Karpas-422 (cell line): ENCODE results near the gene TMEM186. TPM values are rescaled to one million over a fixed set of nuclear protein-coding genes. Genes with fewer than 3 reads are reported as not detected.
A peak's percentile ranks its signal among the peaks of the same experiment; 100 is the strongest.
"Not testable (repeated sequence)": the region's sequence is repeated elsewhere in the genome, so short reads cannot be mapped to it uniquely, and the experiment has no call there.

Source experiments
- DNase-seq: peaks from one replicate; pipeline ENCODE4 v3.0.0-alpha.2; 2015
- H2AFZ ChIP-seq: fragments of 200-600 bp; sonication (generic); 2 replicates; pipeline ENCODE4 v1.6.1; 2014; ENCODE audit warnings: antibody characterized with exemption, low read length, mixed read lengths
- H3K27ac ChIP-seq: fragments of 200-600 bp; sonication (generic); 2 replicates; pipeline ENCODE4 v1.5.1; 2014; ENCODE audit warnings: mild to moderate bottlenecking, low read length, moderate library complexity
- H3K27me3 ChIP-seq: fragments of 200-600 bp; sonication (generic); 2 replicates; pipeline ENCODE4 v1.6.1; 2014; ENCODE audit warnings: low read length, mixed read lengths
- H3K36me3 ChIP-seq: fragments of 200-600 bp; sonication (generic); 2 replicates; pipeline ENCODE4 v1.6.1; 2014; ENCODE audit warnings: low read length, mixed read lengths; ENCODE audit not compliant: insufficient read depth
- H3K4me1 ChIP-seq: fragments of 200-600 bp; sonication (generic); 2 replicates; pipeline ENCODE4 v1.6.1; 2014; ENCODE audit warnings: mild to moderate bottlenecking, low read length, mixed read lengths
- H3K4me2 ChIP-seq: fragments of 200-600 bp; sonication (generic); 2 replicates; pipeline ENCODE4 v1.6.1; 2014; ENCODE audit warnings: low read length, low read depth, mild to moderate bottlenecking; ENCODE audit not compliant: poor library complexity, severe bottlenecking
- H3K4me3 ChIP-seq: fragments of 200-600 bp; sonication (generic); 2 replicates; pipeline ENCODE4 v1.5.1; 2014; ENCODE audit warnings: mild to moderate bottlenecking, antibody characterized with exemption, low read length, mixed read lengths
- H3K79me2 ChIP-seq: fragments of 200-600 bp; sonication (generic); 2 replicates; pipeline ENCODE4 v1.6.1; 2014; ENCODE audit warnings: mild to moderate bottlenecking, low read length, mixed read lengths
- H3K9ac ChIP-seq: fragments of 200-600 bp; sonication (generic); 2 replicates; pipeline ENCODE4 v1.6.0; 2014; ENCODE audit warnings: low read length
- H3K9me2 ChIP-seq: fragments of 200-600 bp; sonication (generic), shearing (Covaris generic); replicated peaks from 2 replicates; pipeline ENCODE4 v1.6.0; 2014; ENCODE audit warnings: mild to moderate bottlenecking, low read length, moderate library complexity; ENCODE audit not compliant: insufficient read depth
- H3K9me3 ChIP-seq: fragments of 300-700, 200-600 bp; sonication (generic); 2 replicates; pipeline ENCODE4 v1.6.1; 2014; ENCODE audit warnings: low read length, mixed read lengths
- H4K20me1 ChIP-seq: fragments of 200-600 bp; sonication (generic); 2 replicates; pipeline ENCODE4 v1.6.1; 2014; ENCODE audit warnings: mild to moderate bottlenecking, antibody characterized with exemption, low read length, low read depth; ENCODE audit not compliant: insufficient read depth
- total RNA-seq: library from RNA; depleted of rRNA; stranded (reverse); fragments of >200 nt; shearing (Covaris generic); gene quantifications from 2 replicates; pipeline ENCODE4 v1.2.3, GENCODE V29; 2014; ENCODE audit warnings: low replicate concordance; rRNA removed

The TMEM186 gene
- 4.9 and 8.1 TPM in 2 replicates for total RNA-seq

GRCh38 chr16:8797364-8798173 is at the start of gene TMEM186, which contains the start of gene PMM2:
TSS of gene TMEM186 (minus strand) at chr16:8797639. CDS start at chr16:8797614, 25 bp downstream.
TSS of gene PMM2 (plus strand) at chr16:8797839. CDS start at chr16:8797883, 44 bp downstream.
- Histone ChIP-seq H3K9me2 (no peaks in the 10 kb centered on the region), H3K36me3 (peaks cover 4% of the 10 kb centered on the region; the same call in 1 of the 2 replicates), H3K9ac (peak within 1 kb of the TSS; percentile 91), H3K4me1 (peaks cover 24% of the 10 kb centered on the region), H4K20me1 (peaks cover 9% of the 10 kb centered on the region), H2AFZ (peak within 1 kb of the TSS; percentile 53; the same call in 1 of the 2 replicates), H3K4me3 (peak within 1 kb of the TSS; percentile 74), H3K27me3 (no peaks in the 10 kb centered on the region), H3K79me2 (peaks cover 60% of the 10 kb centered on the region), H3K27ac (peak within 1 kb of the TSS; percentile 41; the same call in 1 of the 2 replicates), H3K4me2 (peak within 1 kb of the TSS; percentile 87), H3K9me3 (no peaks in the 10 kb centered on the region)
- peak; percentile 99 for DNase-seq

- peaks cover 13% of the 10 kb centered on the region for H3K36me3 ChIP-seq
- no peak overlapping the region for H3K4me3 ChIP-seq
- no peak overlapping the region for H3K27ac ChIP-seq
- DNase-seq, result no peak
- H4K20me1 ChIP-seq, result peaks cover 12% of the 10 kb centered on the region; the same call in 1 of the 2 replicates
- peaks cover 14% of the 10 kb centered on the region for H3K79me2 ChIP-seq
- no peak overlapping the region for H3K4me2 ChIP-seq
- H3K9me3 ChIP-seq, result no peaks in the 10 kb centered on the region
- no peak overlapping the region for H3K9ac ChIP-seq
- no peaks in the 10 kb centered on the region for H3K27me3 ChIP-seq
- no peaks in the 10 kb centered on the region for H3K4me1 ChIP-seq
- H3K9me2 ChIP-seq, result no peaks in the 10 kb centered on the region
- H2AFZ ChIP-seq, result no peak overlapping the region
Observed at GRCh38 chr16:8847145-8847544, 49.7 kb upstream of the TMEM186 start.

- no peak for DNase-seq
- no peaks in the 10 kb centered on the region for H3K4me1 ChIP-seq
- H3K27ac ChIP-seq, result no peak overlapping the region
- peaks cover 13% of the 10 kb centered on the region; the same call in 1 of the 2 replicates for H3K36me3 ChIP-seq
- peaks cover 12% of the 10 kb centered on the region; the same call in 1 of the 2 replicates for H4K20me1 ChIP-seq
- no peaks in the 10 kb centered on the region for H3K9me2 ChIP-seq
- H3K4me2 ChIP-seq, result no peak overlapping the region
- H3K9me3 ChIP-seq, result no peaks in the 10 kb centered on the region
- no peak overlapping the region for H3K9ac ChIP-seq
- H3K27me3 ChIP-seq, result no peaks in the 10 kb centered on the region
- H2AFZ ChIP-seq, result no peak overlapping the region
- no peak overlapping the region for H3K4me3 ChIP-seq
- H3K79me2 ChIP-seq, result peaks cover 14% of the 10 kb centered on the region
Observed at GRCh38 chr16:8846401-8846932, 49.0 kb upstream of the TMEM186 start.

- H3K27ac ChIP-seq, result no peak overlapping the region
- H3K4me2 ChIP-seq, result no peak overlapping the region
- H3K36me3 ChIP-seq, result peaks cover 13% of the 10 kb centered on the region; the same call in 1 of the 2 replicates
- DNase-seq, result no peak
- no peaks in the 10 kb centered on the region for H3K27me3 ChIP-seq
- no peaks in the 10 kb centered on the region for H3K9me3 ChIP-seq
- no peaks in the 10 kb centered on the region for H3K4me1 ChIP-seq
- H3K4me3 ChIP-seq, result no peak overlapping the region
- no peaks in the 10 kb centered on the region for H3K9me2 ChIP-seq
- H4K20me1 ChIP-seq, result peaks cover 12% of the 10 kb centered on the region; the same call in 1 of the 2 replicates
- H3K9ac ChIP-seq, result no peak overlapping the region
- no peak overlapping the region for H2AFZ ChIP-seq
- H3K79me2 ChIP-seq, result peaks cover 14% of the 10 kb centered on the region
Observed at GRCh38 chr16:8845699-8846298, 48.4 kb upstream of the TMEM186 start.

- not testable (repeated sequence) for H3K27me3 ChIP-seq, H3K4me2 ChIP-seq, H3K27ac ChIP-seq, H3K9me3 ChIP-seq, DNase-seq, H2AFZ ChIP-seq, H3K9ac ChIP-seq, H3K4me3 ChIP-seq, H3K36me3 ChIP-seq, H3K9me2 ChIP-seq, H3K4me1 ChIP-seq
- Histone ChIP-seq H4K20me1 (peaks cover 12% of the 10 kb centered on the region; the same call in 1 of the 2 replicates), H3K79me2 (peaks cover 14% of the 10 kb centered on the region)
Observed at GRCh38 chr16:8843296-8843695, 45.9 kb upstream of the TMEM186 start.

GRCh38 chr16:8842016-8842415 is 44.6 kb upstream of the TMEM186 start:
- not testable (repeated sequence) for H3K27ac ChIP-seq, H3K9ac ChIP-seq, H3K4me1 ChIP-seq, H3K36me3 ChIP-seq, H3K4me3 ChIP-seq, DNase-seq, H3K4me2 ChIP-seq, H2AFZ ChIP-seq, H3K9me2 ChIP-seq, H3K27me3 ChIP-seq, H4K20me1 ChIP-seq, H3K9me3 ChIP-seq
- H3K79me2 ChIP-seq, result peaks cover 14% of the 10 kb centered on the region

GRCh38 chr16:8837594-8837993 is 40.2 kb upstream of the TMEM186 start:
- H3K9me2 ChIP-seq, H3K36me3 ChIP-seq: not testable (repeated sequence)

GRCh38 chr16:8836797-8837196 is 39.4 kb upstream of the TMEM186 start:
- H4K20me1 ChIP-seq, H3K9me3 ChIP-seq, H3K36me3 ChIP-seq, H3K4me2 ChIP-seq, H3K9ac ChIP-seq, DNase-seq, H3K9me2 ChIP-seq, H3K4me3 ChIP-seq, H2AFZ ChIP-seq, H3K4me1 ChIP-seq, H3K27ac ChIP-seq, H3K27me3 ChIP-seq: not testable (repeated sequence)
- peaks cover 11% of the 10 kb centered on the region for H3K79me2 ChIP-seq

More at GRCh38 chr16:8837594-8837993, 40.2 kb upstream of the TMEM186 start:
- H3K9me3 ChIP-seq, H2AFZ ChIP-seq, H3K4me2 ChIP-seq, H3K79me2 ChIP-seq, H3K27me3 ChIP-seq, H4K20me1 ChIP-seq, H3K9ac ChIP-seq, H3K4me3 ChIP-seq, DNase-seq, H3K27ac ChIP-seq, H3K4me1 ChIP-seq: not testable (repeated sequence)
